HepG2 (cell line): Measurements from ENCODE around the gene PLCB4.

ENCODE experiments used
- CREB1 ChIP-seq, 2 experiments: fragments of 450-650 bp in 1 of 2; IDR thresholded peaks; 2 replicates each; pipeline ENCODE4 v1.6.1; 2016 to 2017; ENCODE audit warnings: control low read depth in 1 of 2, mild to moderate bottlenecking in 1 of 2, missing compliant biosample characterization in 1 of 2, missing genetic modification characterization in 1 of 2
- MEIS2 ChIP-seq: sonication (generic); formaldehyde crosslinking; IDR thresholded peaks from 2 replicates; pipeline ENCODE4 v1.9.0; 2021; ENCODE audit warnings: mild to moderate bottlenecking, missing genetic modification reagents
- PHB2 ChIP-seq: fragments of 450-650 bp; IDR thresholded peaks from 2 replicates; pipeline ENCODE4 v1.6.1; 2018; ENCODE audit not compliant: partially characterized antibody
- POLR2A ChIP-seq, 2 experiments: IDR thresholded peaks; 2 replicates each; pipeline ENCODE4 v1.6.1; 2011; ENCODE audit warnings: low read depth in 2 of 2, low read length in 2 of 2, mild to moderate bottlenecking in 1 of 2, moderate library complexity in 1 of 2; ENCODE audit not compliant: insufficient read depth in 1 of 2
- SP4 ChIP-seq: sonication (generic); formaldehyde crosslinking; IDR thresholded peaks from 2 replicates; pipeline ENCODE4 v1.8.1; 2023; ENCODE audit warnings: mild to moderate bottlenecking, missing genetic modification reagents
- TAF1 ChIP-seq: sonication (generic); formaldehyde crosslinking; IDR thresholded peaks from 2 replicates; pipeline ENCODE4 v1.4.0; 2020; ENCODE audit warnings: missing genetic modification reagents
- ZNF326 ChIP-seq: sonication (generic); formaldehyde crosslinking; IDR thresholded peaks from 2 replicates; pipeline ENCODE4 v1.4.0; 2020; ENCODE audit warnings: missing genetic modification reagents, borderline replicate concordance
- ZNF501 ChIP-seq: sonication (generic); formaldehyde crosslinking; IDR thresholded peaks from 2 replicates; pipeline ENCODE4 v1.5.1; 2020; ENCODE audit warnings: mild to moderate bottlenecking, moderate library complexity, missing genetic modification reagents
- TF ChIP-seq, protein P1 (sequence below): sonication (generic); formaldehyde crosslinking; IDR thresholded peaks from 2 replicates; pipeline ENCODE4 v1.5.1; 2020; ENCODE audit warnings: mild to moderate bottlenecking, missing genetic modification reagents, moderate library complexity
- TF ChIP-seq, protein P2 (sequence below): sonication (generic); formaldehyde crosslinking; IDR thresholded peaks from 2 replicates; pipeline ENCODE4 v1.4.0; 2020; ENCODE audit warnings: mild to moderate bottlenecking, low read depth, missing genetic modification reagents
- TF ChIP-seq, protein P3 (sequence below): sonication (generic); formaldehyde crosslinking; conservative IDR thresholded peaks from 2 replicates; pipeline ENCODE4 v1.4.0; 2020; ENCODE audit warnings: missing genetic modification reagents
- TF ChIP-seq, protein P4 (sequence below): sonication (generic); formaldehyde crosslinking; IDR thresholded peaks from 2 replicates; pipeline ENCODE4 v1.4.0; 2020; ENCODE audit warnings: missing genetic modification reagents

DNA sequence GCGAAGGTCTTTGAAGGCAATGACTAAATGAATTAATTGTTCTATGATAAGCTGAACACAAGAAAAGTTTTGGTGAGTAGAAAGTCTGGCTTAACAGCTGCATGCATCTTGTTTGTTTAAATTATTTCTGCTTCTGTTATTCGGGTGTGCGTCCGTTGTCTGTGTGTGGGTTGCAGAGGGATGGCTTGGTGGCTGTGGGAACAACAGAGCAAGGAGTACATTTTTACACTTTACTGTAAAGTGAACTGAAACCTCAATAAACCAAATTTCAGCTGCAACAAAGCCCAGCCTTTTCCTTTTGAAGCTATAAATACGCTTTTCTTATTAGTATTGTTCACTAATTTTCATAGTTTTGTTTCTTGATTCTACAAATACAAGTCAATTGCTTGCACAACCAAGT is 442.0 kb downstream of the PLCB4 start:
- TF ChIP-seq POLR2A (IDR thresholded peaks at IDR 0.05; ENCODE audit: insufficient read depth in 1 of 2, low read depth in 2 of 2, low read length in 2 of 2): no peak
- TF ChIP-seq, protein P1, sequence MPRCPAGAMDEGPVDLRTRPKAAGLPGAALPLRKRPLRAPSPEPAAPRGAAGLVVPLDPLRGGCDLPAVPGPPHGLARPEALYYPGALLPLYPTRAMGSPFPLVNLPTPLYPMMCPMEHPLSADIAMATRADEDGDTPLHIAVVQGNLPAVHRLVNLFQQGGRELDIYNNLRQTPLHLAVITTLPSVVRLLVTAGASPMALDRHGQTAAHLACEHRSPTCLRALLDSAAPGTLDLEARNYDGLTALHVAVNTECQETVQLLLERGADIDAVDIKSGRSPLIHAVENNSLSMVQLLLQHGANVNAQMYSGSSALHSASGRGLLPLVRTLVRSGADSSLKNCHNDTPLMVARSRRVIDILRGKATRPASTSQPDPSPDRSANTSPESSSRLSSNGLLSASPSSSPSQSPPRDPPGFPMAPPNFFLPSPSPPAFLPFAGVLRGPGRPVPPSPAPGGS (CRISPR knock-in tag): no peak
- no peak for TF ChIP-seq ZNF501 (CRISPR knock-in tag)
- TF ChIP-seq TAF1: no peak
- TF ChIP-seq, protein P2, sequence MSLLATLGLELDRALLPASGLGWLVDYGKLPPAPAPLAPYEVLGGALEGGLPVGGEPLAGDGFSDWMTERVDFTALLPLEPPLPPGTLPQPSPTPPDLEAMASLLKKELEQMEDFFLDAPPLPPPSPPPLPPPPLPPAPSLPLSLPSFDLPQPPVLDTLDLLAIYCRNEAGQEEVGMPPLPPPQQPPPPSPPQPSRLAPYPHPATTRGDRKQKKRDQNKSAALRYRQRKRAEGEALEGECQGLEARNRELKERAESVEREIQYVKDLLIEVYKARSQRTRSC (CRISPR knock-in tag): no peak
- TF ChIP-seq CREB1 (IDR thresholded peaks at IDR 0.05): no peak
- TF ChIP-seq CREB1 (CRISPR knock-in tag; IDR thresholded peaks at IDR 0.05): no peak
- TF ChIP-seq, protein P3, sequence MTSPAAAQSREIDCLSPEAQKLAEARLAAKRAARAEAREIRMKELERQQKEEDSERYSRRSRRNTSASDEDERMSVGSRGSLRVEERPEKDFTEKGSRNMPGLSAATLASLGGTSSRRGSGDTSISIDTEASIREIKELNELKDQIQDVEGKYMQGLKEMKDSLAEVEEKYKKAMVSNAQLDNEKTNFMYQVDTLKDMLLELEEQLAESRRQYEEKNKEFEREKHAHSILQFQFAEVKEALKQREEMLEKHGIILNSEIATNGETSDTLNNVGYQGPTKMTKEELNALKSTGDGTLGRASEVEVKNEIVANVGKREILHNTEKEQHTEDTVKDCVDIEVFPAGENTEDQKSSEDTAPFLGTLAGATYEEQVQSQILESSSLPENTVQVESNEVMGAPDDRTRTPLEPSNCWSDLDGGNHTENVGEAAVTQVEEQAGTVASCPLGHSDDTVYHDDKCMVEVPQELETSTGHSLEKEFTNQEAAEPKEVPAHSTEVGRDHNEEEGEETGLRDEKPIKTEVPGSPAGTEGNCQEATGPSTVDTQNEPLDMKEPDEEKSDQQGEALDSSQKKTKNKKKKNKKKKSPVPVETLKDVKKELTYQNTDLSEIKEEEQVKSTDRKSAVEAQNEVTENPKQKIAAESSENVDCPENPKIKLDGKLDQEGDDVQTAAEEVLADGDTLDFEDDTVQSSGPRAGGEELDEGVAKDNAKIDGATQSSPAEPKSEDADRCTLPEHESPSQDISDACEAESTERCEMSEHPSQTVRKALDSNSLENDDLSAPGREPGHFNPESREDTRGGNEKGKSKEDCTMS (CRISPR knock-in tag): no peak
- no peak for TF ChIP-seq PHB2
- TF ChIP-seq ZNF326 (CRISPR knock-in tag): no peak
- TF ChIP-seq MEIS2 (CRISPR knock-in tag): no peak
- TF ChIP-seq SP4 (CRISPR knock-in tag): no peak
- TF ChIP-seq, protein P4, sequence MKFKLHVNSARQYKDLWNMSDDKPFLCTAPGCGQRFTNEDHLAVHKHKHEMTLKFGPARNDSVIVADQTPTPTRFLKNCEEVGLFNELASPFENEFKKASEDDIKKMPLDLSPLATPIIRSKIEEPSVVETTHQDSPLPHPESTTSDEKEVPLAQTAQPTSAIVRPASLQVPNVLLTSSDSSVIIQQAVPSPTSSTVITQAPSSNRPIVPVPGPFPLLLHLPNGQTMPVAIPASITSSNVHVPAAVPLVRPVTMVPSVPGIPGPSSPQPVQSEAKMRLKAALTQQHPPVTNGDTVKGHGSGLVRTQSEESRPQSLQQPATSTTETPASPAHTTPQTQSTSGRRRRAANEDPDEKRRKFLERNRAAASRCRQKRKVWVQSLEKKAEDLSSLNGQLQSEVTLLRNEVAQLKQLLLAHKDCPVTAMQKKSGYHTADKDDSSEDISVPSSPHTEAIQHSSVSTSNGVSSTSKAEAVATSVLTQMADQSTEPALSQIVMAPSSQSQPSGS: no peak
